Measurements from ENCODE around the gene FBLN1. TPM values are rescaled to one million over a fixed set of nuclear protein-coding genes. Genes with fewer than 3 reads are reported as not detected.

Gene FBLN1
- total and polyA plus RNA-seq, 9 of the 15 experiments (the other 6 are each of a cell fraction or from before 2014, with no cell fraction given), result 0.66 TPM; not detected in 8

- no peak for TF ChIP-seq TFAP4 (CRISPR knock-in tag; IDR thresholded peaks at IDR 0.05; ENCODE audit: borderline replicate concordance)
- no peak for TF ChIP-seq RFX7 (CRISPR knock-in tag; IDR thresholded peaks at IDR 0.05)
- TF ChIP-seq RBM25 (IDR thresholded peaks at IDR 0.05; ENCODE audit: low read depth, low read length, severe bottlenecking), result no peak
- TF ChIP-seq IRF2 (CRISPR knock-in tag; IDR thresholded peaks at IDR 0.05), result no peak
These were observed 37.0 kb upstream of the FBLN1 start (continued) for GRCh38 chr22:45465633-45466032.

- DNase-seq (ENCODE audit: extremely low read depth in 1 of 4, low spot score in 3 of 4) (no peak), FAIRE-seq (no peak), ATAC-seq (no peak)
- no peak overlapping the region for H2AFZ ChIP-seq (ENCODE audit: low read depth, low read length)
- no TSS peak for BruUV-seq (replicated peaks)
- no peaks in the 10 kb centered on the region for H3K9me1 ChIP-seq (ENCODE audit: control insufficient read depth, insufficient read depth, low read length)
- H3K4me1 ChIP-seq (replicated peaks in 1 of 2; ENCODE audit: control insufficient read depth in 2 of 2, insufficient read depth in 2 of 2, low read length in 2 of 2), result no peaks in the 10 kb centered on the region
- no peak overlapping the region for H3K4me2 ChIP-seq (ENCODE audit: insufficient read depth, low read length)
- POLR2A ChIA-PET, result interaction anchor here (0.6 to 1.0 kb wide), 2 partner anchors 25 to 655 kb away, joined by 3 to 4 read pairs; no protein-coding TSS in a partner anchor
- no peak overlapping the region for H3K4me3 ChIP-seq
- in situ Hi-C loops (cut with MboI), result no loop called here
- 0% methylated on average over 5 of the region's 7 CpGs for WGBS (ENCODE audit: insufficient coverage, low coverage, missing lambda C conversion rate)
- no peak overlapping the region for H3K9ac ChIP-seq (ENCODE audit: insufficient read depth in 1 of 2, low read depth in 2 of 2, low read length in 2 of 2)
- no peaks in the 10 kb centered on the region for H3K9me3 ChIP-seq (replicated peaks; ENCODE audit: control insufficient read depth, insufficient read depth, low read depth, low read length)
- H3K79me2 ChIP-seq (ENCODE audit: control insufficient read depth, insufficient read depth, low read length), result no peaks in the 10 kb centered on the region
- H3K36me3 ChIP-seq (ENCODE audit: control insufficient read depth, insufficient read depth, low read length), result no peaks in the 10 kb centered on the region
- no peaks in the 10 kb centered on the region for H4K20me1 ChIP-seq (replicated peaks; ENCODE audit: control insufficient read depth, insufficient read depth, low read length)
- CTCF ChIA-PET (ENCODE audit: low intra/inter-chr PET ratio), result no interaction called here
- intact Hi-C loops (cut with micrococcal nuclease), result no loop called here
- H3K27me3 ChIP-seq (ENCODE audit: control insufficient read depth in 2 of 2, insufficient read depth in 2 of 2, low read length in 2 of 2), result no peaks in the 10 kb centered on the region; a peak in 1 of 5 replicates
- no peak overlapping the region for H3K27ac ChIP-seq (ENCODE audit: extremely low read depth, low read depth, low read length)
- no peak for TF ChIP-seq FOXK2 (conservative IDR thresholded peaks at IDR 0.05 in 1 of 2, IDR thresholded peaks at IDR 0.05 in 1 of 2; ENCODE audit: low read depth in 2 of 2)
- TF ChIP-seq CBFA2T3 (IDR thresholded peaks at IDR 0.05), result no peak
- no peak for TF ChIP-seq RAD21 (CRISPR knock-in tag; conservative IDR thresholded peaks at IDR 0.05 in 1 of 2, IDR thresholded peaks at IDR 0.05 in 1 of 2)
- no peak for TF ChIP-seq ZNF609 (CRISPR knock-in tag; IDR thresholded peaks at IDR 0.05; ENCODE audit: borderline replicate concordance)
- no peak for TF ChIP-seq EP300 (IDR thresholded peaks at IDR 0.05; ENCODE audit: low read length)
These were observed 33.8 kb upstream of the FBLN1 start for GRCh38 chr22:45468872-45469271.

All from K562 (cell line).